T47D (cell line): ENCODE results near the gene CSRNP3.

ENCODE experiments used
- DNase-seq, 2 experiments: peaks; one replicate each; pipeline versions ENCODE4 v3.0.0 to v3.0.0-alpha.2; 2011 to 2012; ENCODE audit warnings: low read depth in 1 of 2, low spot score in 1 of 2
- JUND ChIP-seq: IDR thresholded peaks from 2 replicates; pipeline ENCODE4 v1.6.1; 2012; ENCODE audit warnings: low read depth
- in situ Hi-C: cut with HindIII; loops from 2 replicates; pipeline ENCODE4 v1.10.0; 2016; ENCODE audit warnings: low sequenced_read_pairs, low pct_unique_long_range_greater_than_20kb

The CSRNP3 gene

DNA sequence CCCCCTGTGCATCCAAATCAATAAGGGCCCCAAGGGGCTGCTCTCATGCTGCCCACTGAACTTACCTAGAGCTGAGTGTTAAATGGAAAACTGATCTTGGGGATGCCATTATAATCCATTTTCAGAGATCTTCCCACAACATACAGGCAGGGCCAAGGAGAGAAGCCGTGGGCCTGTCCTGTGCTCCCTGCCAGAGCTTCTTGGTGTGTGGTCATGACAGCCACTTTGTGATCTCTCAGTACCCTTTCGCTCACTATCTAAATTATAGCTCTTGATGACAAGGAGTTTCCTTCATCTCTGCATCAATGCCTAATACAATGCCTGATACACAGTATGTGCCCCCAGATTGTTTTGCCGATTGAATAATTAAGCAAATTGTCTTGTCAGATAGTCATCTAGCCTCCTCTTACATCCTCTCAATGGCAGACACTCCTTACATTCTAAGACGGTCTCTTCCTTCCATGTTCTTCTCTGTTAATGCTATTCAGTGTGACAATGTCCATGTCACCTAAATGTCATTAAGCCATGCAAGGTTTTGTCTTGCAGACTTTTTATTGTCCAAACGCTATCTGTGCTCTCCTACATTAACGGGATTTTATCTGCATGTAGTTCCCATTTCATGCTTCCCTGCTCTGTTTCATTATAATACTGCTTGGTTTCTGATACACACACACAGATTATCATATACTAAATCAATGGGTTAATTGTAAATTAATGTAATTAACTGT is 5.9 kb downstream of the CSRNP3 start:
- no peak for DNase-seq
- no peak for TF ChIP-seq JUND
- in situ Hi-C loops, result no loop called here

DNA sequence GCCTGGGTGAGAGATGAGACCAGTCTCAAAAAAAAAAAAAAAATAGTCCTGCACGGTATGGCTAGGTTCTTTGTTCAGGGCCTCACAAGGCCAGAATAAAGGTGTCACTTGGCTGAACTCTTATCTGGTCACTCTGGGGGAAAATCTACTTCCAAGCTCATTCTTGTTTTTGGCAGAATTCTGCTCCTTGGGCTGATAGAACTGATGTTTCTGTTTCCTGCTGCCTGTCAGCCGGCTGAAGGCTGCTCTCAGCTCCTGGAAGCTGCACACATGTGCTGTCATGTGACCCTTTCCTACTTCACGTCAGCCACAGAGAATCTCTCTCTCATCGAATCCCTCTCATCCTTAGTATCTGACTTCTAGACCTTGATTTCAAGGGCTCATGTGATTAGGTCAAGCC is 10.4 kb downstream of the CSRNP3 start:
- no peak for TF ChIP-seq JUND
- in situ Hi-C loops, result no loop called here

GRCh38 chr2:165494573-165494972 is 25.1 kb downstream of the CSRNP3 start:
- no peak for DNase-seq
- in situ Hi-C loops, result no loop called here
- TF ChIP-seq JUND, result no peak

More for the DNA sequence above, 10.4 kb downstream of the CSRNP3 start:
- DNase-seq, result no peak

- TF ChIP-seq JUND, result no peak
- DNase-seq, result no peak
- in situ Hi-C loops, result no loop called here
These were observed 28.3 kb downstream of the CSRNP3 start for GRCh38 chr2:165497659-165498317.

DNA sequence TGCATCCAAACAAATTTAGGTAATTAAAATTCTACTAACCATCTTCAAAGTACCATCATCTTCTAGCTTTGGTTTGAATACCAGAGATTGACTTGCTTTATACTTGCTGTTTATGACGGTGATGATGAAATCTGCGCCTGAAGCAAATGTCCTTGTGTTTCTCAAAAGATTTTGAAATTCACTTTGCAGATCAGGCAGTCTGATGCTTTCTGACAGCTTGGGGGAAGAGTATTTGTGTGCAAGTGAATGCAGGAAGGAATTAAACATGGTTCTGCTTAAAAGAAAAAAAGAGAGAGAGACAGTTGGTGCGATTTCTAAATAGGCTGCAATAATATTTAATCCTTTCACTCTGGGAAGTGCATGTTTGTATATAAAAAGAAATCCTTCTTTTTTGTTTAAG is 29.6 kb downstream of the CSRNP3 start:
- in situ Hi-C loops, result no loop called here
- no peak for TF ChIP-seq JUND
- no peak for DNase-seq

GRCh38 chr2:165500001-165500400 is 30.5 kb downstream of the CSRNP3 start:
- DNase-seq, result no peak
- TF ChIP-seq JUND, result no peak
- in situ Hi-C loops, result no loop called here

DNA sequence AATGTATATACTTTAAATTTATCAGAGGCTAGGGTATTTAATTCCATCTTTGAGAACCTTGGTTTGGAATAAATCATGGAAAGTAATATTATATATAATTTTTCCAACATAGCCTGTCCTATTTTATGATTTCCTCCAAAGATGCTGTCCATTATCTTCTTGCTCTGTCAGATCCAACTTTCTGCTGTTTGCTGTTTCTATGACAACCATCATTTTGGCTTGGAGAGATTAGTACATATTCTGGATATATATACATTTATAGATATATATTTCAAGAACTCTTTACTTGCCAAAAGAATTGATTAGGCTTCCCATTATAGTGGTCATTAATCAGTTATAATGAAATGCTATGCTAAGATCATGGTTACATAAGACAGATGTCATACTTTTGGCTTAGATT is 31.3 kb downstream of the CSRNP3 start:
- in situ Hi-C loops, result no loop called here
- TF ChIP-seq JUND, result no peak
- no peak for DNase-seq

GRCh38 chr2:165505514-165505913 is 36.0 kb downstream of the CSRNP3 start:
- DNase-seq, result no peak
- TF ChIP-seq JUND, result no peak
- in situ Hi-C loops, result no loop called here

DNA sequence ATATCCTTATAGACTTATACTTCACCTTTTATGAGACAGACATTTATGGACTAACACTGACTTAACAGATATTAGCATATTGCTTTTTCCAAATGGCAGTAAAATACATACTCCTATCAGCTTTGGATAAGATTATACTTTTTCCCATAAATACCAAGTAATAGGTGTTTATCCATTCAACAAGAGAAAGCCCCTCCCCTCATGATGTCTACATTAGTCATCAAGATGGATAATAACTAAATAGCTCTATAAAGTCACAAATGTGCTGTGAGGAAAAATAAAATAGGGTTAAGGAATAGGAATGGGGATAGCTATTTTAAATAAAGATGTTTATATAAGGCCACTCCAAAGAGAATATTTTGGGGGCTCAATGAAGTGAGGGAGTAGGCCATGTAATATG is 39.4 kb downstream of the CSRNP3 start:
- in situ Hi-C loops, result no loop called here
- no peak for DNase-seq
- no peak for TF ChIP-seq JUND

GRCh38 chr2:165513479-165513878 is 44.0 kb downstream of the CSRNP3 start:
- no peak for TF ChIP-seq JUND
- no peak for DNase-seq
- in situ Hi-C loops, result no loop called here

GRCh38 chr2:165518611-165519010 is 49.1 kb downstream of the CSRNP3 start:
- DNase-seq, result no peak
- TF ChIP-seq JUND, result no peak
- in situ Hi-C loops, result no loop called here

GRCh38 chr2:165522719-165523118 is 53.2 kb downstream of the CSRNP3 start:
- DNase-seq, result no peak
- in situ Hi-C loops, result no loop called here

GRCh38 chr2:165524720-165525119 is 55.2 kb downstream of the CSRNP3 start:
- no peak for DNase-seq
- in situ Hi-C loops, result no loop called here
- no peak for TF ChIP-seq JUND

More at GRCh38 chr2:165522719-165523118, 53.2 kb downstream of the CSRNP3 start:
- no peak for TF ChIP-seq JUND
